Cerebellar nuclear complex (tissue), 1 donor: ENCODE data around the gene DEFB113.
"Not testable (repeated sequence)": the region's sequence is repeated elsewhere in the genome, so short reads cannot be mapped to it uniquely, and the experiment has no call there.

Experiments used
- DNase-seq, 2 experiments: peaks; one replicate each; lab custom pipeline; 2025; lab: John Stamatoyannopoulos, UW

The DEFB113 gene, protein sequence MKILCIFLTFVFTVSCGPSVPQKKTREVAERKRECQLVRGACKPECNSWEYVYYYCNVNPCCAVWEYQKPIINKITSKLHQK

DNA sequence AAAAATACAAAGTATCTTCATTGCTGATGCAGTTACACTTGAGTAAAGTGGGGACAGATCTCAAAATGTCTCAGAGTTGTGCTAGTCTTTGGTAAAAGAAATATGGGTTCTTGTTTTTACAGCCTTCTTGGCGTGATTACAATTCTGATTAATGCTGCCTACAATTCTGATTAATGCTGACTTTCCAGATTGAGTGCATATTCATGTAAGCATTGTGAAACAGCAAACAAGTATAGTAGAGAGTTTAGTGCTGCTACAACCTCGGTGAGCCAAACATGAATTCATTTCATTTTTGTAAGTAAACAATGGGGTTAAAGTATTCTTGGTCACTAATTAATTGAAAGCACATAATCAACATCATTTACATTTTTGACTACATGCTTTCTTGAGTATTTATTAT is at the start of gene DEFB113:
DEFB113 (minus strand) TSS at position 21 of the 400 bp plus-strand sequence; CDS start at position 21, 0 bp downstream.
- no peak for DNase-seq

DNA sequence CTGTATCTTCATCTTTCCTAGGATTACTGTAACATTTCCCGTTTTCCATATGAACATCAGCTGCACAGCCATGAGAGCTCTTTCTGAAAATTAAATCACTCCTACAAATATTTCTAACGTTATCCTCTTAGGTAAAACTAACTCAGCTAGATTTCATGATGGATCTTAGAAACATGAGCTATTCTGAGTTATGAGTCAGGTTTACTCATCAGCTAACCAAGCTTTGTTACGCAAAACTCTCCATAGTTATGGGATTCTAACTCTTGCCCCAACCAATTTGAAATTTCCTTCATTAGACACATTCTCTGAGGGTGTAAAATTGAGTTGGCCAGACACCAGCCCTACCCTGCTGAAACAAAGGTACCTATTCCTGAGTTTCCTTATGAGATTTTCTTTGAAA is 38.4 kb upstream of the DEFB113 start:
- no peak for DNase-seq

DNA sequence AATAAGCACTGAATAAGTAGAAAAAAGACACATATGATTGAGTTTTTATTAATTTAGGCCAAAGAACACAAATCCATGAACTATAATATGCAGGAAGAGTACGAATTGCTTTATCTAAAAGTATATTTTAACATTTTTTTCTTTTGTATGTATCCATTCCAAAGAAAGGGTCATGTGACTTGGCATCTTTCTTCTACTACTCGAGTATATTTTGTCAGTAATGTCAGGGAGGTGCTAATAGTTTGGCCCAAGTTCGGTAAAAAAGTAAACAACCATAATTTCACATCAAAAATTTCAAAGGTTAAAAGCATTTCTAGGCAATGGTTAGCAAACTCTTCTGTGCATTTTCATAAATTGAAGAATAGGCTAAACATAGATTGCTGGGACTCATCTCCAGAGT is 33.7 kb upstream of the DEFB113 start:
- DNase-seq, result no peak

DNA sequence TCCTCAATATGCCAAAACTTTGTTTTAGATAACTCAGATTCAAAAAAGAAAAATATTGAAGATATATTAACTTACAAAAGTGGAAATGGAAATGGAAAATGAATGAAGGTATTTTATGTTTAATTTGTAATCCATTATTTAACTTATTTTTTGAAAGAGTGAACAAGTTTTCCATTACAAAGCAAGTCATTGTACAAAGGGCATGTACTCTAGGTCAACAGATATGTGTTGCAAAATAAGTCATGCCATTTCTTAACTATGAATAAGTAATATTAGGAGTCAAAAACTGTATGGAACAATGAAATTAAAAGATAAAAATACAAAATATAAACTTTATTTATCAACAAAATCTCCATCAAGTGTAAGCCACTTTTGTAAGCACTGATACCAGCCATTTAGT is 25.9 kb upstream of the DEFB113 start:
- DNase-seq, result no peak

DNA sequence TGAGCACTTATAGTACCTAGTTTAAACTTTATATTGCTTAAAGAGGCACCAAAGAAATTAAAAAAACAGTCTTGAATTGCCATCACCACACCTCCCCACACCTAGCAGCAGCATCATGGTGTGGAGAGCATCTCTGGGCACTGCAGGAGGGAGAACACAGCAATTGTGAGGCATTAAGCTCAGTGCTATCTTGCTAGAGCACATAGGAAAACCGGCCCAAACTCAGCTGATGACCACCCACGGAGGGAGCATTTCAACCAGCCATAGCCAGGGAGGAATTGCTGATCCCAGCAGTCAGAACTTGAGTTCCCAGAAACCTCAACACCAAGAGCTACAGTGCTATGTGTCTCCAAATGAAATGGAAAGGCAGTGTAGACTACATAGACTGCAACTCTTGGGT is 19.5 kb upstream of the DEFB113 start:
- no peak for DNase-seq

DNA sequence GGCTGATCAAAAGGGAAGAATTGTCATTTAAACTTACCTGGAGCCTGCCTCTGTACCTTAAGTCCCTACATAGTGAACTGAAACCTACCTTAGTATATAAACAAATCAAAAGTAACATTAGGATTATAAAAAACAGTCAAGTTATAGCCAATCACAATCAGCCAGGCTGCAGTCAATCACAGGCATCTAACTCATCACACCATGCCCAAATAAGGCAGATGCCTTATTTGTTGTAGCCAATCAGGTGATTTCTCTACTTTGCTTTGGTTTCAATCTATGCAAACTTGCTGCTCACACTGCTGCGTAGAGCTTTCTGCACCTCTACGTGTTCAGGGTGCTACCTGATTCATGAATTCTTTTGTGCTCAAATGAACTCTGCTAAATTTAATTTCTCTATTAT is 18.3 kb upstream of the DEFB113 start:
- no peak for DNase-seq

DNA sequence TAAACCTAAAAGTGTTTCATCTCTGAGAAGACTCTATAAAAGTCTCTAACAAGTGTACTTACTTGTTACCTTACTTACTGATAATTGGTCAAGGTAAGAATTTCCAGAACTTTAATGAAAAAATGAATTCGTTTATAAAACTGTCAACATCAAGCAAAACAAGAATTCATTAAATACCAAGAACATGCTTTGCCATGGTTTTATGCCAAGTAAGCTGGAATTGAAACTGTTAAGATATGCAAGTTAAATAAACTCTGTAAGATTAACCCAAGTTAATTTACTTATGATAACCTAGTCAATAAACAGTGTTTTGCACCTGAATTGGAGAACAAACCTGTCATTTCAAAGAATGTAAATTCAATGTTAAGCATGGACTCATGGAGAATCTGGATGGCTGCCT is 17.1 kb upstream of the DEFB113 start:
- no peak for DNase-seq

DNA sequence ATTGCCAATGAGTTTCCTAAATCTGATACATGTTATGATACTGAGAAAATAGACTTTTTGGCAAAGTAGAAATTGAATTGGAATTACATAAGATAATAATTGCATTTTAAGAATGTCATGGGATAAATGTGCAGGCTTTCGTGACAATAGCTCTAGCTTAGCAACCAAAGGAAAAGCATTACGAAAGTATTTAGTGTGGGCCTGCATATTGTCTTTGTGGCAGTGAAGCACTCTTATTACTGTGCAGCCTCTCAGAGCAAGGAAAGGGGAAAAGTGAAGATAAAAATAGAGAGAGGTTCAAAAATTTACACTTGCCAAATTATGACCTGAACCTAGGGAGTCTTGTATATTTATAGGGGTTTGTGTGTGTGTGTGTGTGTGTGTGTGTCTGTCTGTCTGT is 12.6 kb upstream of the DEFB113 start:
- DNase-seq, result no peak

DNA sequence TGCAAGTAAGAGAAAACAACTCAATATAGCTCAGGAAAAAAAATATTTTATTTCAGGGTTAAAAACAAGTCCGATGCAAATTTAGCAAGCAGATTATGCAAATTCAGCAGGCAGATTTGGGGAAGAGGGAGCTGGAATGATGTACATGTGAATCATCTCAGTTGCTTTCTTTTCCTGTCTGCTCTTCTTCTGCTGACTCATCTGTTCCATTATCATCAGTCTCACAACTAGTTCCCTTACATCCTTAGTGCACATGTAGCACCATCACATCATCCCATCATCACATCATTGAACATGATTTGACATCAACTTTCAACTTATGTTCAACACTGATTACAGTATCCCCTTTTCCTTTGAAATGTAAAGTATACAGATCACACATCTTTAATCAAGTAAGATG is 11.5 kb upstream of the DEFB113 start:
- DNase-seq, result no peak

DNA sequence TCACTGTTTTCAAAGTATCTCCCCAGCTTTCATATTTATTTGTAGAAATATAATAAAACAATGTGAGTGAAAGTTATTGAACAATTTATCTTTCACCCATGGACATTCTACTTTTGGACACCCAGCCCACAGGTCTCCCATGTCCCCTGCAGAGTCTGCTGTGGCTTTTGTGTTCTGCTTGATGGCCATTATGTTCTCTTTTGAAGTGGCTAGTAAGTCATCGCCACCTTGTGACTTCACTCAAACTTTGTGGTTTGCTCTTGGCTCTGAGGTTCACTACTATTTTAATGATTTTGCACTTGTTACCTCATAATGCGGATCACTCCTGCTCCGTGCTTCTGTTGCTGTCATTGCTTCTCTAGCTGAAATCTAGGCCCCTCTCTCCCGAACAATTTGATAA is 10.2 kb upstream of the DEFB113 start:
- no peak for DNase-seq

DNA sequence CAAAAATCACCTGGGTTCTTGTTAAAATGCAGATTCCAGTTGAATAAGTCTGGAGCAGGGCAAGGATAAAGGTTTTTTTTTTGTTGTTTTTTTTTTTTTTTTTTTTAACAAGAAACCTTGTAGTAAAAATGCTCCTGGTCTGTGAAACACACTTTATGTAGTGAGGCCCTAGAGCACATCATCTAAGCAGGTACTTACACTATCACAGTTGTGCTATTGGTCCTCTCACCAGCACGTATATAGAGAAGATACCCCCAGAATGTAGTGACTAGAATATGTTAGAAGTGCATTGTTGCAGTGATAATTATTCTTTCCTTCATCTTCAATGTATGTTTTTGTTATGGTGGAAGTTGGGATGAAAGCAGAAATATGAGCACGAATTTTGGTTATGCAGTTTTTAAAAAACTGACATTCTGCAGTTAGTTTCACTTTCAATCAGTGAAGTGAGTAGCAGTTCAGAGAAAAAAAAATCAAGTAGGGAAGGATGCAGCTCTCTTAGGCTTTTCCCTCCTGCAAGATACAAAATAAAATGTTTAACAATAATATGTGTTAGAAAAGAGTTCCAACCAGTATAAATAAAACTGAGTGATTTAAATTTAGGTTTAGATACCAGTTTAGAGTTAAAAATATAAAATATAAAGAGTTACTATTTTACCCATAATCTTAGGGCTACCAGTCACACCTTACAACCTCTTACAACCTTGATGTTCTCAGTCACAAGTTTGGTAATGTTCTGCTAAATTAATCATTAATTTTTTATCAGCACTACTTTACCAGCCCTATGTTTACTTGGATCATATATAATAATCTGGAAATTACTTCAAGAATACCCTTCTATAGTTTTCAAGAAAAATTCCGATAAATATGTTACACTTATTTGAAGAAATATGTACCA is 9.2 kb upstream of the DEFB113 start:
- DNase-seq, result no peak

DNA sequence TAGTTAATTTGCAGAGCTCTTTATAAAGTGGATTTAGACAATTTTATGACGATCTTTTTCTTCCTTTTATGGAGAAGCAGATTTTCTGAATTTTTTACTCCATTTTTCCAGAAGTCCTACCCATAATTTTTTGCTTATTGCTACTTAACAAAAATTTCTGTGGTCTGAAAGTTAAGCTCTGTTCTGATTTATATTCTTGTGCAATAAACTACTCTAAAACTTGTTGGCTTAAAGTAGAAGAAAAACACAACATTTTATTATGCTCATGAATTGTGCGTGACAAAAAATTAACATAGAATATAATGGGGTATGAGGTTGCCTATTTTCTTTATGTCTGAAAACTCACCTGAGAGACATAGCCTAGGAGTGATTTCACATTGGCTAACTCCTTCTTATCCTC is 2.6 kb downstream of the DEFB113 start:
- DNase-seq, result no peak

DNA sequence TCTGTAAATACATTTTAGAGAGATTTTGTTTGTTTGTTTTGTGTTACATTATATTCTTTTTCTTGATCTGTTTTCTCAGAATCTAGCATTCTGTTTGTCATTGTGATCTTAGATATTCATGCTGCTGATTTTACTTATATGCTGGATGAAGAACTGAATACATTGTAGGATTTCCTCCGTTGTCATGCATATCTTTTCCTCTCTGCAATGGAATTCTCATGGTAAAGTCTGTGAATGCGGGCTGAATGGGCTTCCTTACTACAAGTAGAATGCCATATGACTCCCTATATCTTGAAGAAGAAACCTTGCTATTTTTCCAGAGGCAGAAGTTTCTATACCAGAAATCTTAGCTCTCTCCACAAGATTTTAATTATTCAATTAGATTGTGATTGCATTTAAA is 3.1 kb downstream of the DEFB113 start:
- no peak for DNase-seq

DNA sequence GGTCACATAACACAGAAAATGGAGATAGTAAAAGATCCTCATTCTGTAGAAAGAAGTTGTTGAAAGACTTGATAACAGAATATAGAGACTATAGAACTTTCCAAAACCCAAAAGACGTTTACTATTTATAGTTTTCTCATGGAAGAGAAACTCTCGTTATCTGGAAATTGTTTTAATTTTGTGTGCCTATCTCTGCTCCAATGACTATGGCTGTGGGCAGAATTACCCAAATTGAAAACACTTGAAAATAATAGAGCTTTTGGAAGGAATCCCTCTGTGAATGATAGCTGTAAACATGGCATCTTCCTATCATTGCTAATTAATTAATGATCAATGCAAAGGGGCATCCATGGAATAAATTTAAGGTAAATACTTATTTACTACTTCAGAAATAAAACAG is 5.4 kb downstream of the DEFB113 start, which contains the start of gene DEFB114:
DEFB114 (minus strand) TSS at position 101 of the 400 bp plus-strand sequence; CDS start at position 42, 59 bp downstream.
- DNase-seq, result no peak

DNA sequence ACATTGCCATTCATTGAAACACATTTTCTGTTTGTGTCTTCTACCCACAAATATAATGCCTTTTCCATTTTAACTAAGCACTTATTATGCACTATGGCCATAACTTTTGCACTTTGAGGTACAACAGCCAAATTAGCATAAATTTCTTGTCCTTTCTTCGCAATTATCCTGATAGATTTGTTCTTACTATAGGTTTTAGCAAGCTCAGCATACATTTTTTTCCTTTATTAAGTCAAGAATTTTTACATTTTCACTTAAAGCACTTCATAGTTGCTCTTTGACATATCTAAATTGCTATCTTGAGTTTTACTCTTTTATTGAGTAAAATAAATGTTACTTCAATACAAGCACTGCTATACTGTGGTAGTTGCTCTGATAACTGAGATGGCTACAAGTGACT is 11.2 kb downstream of the DEFB113 start:
- DNase-seq, result no peak

DNA sequence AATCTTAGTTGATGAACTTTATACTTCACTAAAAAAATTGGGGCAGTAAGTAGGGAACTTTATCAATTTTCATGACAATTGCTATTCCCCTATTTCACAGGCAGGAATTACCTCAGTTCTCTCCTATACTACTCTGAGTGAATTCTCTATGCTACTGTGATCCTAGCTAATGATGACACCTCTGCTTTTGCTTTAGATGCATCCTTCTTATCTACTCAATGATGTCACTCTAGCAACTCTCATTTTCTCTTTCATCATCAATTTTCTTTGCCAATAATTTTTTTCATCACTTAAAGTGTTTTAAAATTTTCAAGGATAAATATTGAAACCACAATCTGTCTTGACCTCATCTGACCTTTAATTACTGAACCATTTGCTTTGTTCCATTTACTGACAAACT is 13.6 kb downstream of the DEFB113 start:
- no peak for DNase-seq

DNA sequence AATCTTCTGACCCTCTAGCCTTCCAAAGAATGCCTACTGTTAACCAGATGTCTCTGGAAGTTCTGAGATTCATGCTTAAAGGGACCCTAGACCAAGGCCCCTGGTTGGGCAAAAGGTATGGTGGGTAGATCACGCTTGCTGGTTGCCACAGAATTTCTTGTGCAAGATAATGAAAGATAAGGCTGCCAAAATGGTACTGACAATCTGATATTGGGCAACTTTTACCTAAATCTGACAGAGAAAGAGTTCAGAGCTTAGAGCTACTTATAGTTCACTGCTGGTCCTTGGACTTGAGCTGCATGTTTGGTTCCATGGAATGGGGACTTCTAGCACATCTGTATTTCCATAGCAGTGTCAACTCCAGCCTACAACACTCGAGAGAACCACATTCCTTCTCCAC is 17.5 kb downstream of the DEFB113 start:
- no peak for DNase-seq

DNA sequence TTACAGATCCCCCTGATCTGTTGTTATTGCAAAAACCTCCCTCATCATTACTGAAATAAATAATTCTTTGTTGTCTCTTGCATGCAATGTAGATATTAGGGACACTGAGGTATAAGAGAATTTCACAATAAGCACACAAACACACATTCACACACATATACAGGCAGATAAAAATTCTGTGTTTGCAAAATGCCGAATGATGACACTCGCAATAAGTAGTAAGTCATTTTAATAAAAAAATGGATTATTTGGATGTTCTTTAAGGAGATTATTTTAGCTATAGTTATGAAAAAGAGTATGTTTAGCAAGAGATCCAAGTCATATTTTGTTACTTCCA is 19.0 kb downstream of the DEFB113 start:
- DNase-seq, result no peak

DNA sequence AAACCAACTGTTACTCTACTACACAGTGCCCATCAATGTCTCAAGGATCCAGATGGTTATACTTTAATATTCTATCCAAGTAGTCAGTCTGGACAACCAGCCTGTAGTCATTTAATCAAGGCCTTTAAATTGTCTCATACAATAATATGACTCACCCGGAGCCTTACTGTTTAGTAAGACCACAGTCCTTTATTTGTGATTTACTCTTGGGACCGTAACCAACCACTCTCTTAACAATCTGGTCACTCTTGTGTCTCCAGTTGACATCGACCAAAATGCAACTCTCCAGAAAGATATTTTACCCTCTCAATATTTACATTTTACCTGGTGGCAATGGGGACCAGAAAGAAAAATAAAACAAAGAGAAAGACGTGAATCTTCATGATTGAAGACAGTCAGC is 20.4 kb downstream of the DEFB113 start:
- DNase-seq, result no peak

DNA sequence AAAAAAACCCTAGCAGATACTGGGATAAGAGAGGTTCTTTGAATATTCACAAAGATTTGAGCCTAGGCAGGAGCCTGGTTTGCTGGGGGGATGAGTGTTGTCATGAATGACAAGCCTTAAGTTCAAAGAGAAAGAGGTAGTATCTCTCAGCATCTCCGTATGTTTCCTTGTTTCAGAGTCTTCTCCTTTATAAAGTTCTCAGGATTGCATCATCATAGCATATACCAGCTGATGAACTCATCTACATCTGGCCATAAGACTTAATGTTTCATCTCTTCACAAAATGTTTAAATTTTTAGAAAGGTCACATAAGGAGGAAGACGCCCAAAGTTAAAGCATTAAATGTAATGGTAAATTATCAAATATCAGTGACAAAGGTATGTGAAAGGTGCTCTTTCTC is 22.6 kb downstream of the DEFB113 start:
- DNase-seq, result no peak

DNA sequence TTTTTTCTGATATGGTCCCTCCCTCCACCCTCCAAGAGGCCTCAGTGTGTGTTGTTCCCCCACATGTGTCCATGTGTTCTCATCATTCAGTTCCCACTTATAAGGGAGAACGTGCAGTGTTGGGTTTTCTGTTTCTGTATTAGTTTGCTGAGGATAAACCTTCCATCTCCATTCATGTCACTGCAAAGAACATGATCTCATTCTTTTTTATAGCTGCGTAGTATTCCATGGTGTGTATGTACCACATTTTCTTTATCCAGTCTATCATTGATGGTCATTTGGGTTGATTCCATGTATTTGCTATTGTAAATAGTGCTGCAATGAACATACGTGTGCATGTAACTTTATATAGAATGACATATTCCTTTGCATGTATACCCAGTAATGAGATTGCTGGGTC is 25.4 kb downstream of the DEFB113 start:
- DNase-seq, result not testable (repeated sequence)

DNA sequence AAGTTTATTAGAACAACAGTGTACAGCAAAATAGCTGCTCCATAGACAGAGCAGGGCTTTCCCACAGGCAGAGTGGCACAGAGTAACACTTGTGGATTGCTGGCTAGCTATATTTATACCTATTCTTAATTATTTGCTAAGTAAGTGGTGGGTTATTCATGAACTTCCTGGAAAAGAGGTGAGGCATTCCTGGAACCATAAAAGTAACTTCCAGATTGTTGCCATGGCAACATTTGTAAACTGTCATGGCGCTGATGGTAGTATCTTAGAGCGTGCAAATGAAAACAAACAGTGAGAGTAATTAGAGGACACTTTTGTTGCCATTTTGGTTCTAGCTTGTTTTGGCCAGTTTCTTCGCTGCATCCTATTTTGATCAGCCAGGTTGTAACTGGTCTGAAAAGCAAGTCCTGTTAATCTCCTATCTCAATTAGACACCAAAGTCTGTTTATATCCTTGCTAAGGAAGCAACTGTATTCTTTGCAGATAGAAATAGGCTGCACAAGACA is 29.4 kb downstream of the DEFB113 start:
- no peak for DNase-seq

DNA sequence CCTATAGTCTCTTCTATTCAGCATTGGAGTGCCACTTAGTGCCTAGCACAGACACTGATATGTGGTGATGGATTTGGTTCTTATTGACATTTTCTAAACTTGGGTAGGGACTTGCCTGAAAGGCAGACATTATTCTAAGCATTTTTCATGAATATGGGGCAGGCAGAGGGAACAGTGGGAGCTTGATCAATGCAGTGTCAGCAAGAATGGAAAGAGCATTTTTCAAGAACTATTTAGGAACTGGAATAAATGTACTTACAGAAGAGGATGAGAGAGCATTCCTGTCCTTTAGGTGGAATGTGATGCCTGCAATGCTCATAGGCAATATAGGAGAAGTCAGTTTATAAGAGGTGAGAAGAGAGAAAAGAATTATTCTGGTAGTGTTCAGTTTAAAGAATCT is 31.6 kb downstream of the DEFB113 start:
- no peak for DNase-seq

DNA sequence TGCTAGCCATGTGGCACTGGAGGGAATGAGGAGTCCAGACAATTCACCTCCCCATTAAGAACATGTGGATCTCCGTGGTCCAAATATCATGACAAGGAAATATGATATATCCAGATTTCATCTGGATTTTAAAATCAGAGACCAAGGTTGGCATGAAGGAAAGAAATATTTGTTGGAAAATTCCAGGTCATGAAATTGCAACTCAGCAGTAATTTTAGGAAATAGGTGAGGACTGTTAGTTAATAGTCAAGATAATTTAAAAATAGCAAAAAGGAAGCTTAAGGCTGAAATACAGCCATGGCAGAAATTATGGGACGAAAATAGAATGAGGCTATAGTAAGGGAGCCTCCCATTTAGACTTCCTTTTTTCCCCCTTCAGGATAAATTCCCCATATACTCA is 32.4 kb downstream of the DEFB113 start:
- no peak for DNase-seq
